ENCODE measurements around the gene PLCB1.

Gene PLCB1

GRCh38 chr20:8780915-8781314 lies 648.8 kb downstream of the PLCB1 start:
- Histone ChIP-seq H3K36me3 (ENCODE audit: control insufficient read depth, insufficient read depth, low read length) (no peaks in the 10 kb centered on the region), H3K9me3 (ENCODE audit: control insufficient read depth, low read length) (no peaks in the 10 kb centered on the region)

GRCh38 chr20:8782804-8783203 lies 650.7 kb downstream of the PLCB1 start:
- Histone ChIP-seq H3K36me3 (ENCODE audit: control insufficient read depth, insufficient read depth, low read length) (no peaks in the 10 kb centered on the region), H3K9me3 (ENCODE audit: control insufficient read depth, low read length) (no peaks in the 10 kb centered on the region), H3K27ac (ENCODE audit: low read depth, low read length, severe bottlenecking) (no peak overlapping the region), H3K4me1 (ENCODE audit: control insufficient read depth, insufficient read depth, low read length, poor library complexity, severe bottlenecking) (no peaks in the 10 kb centered on the region), H3K4me3 (ENCODE audit: extremely low read depth, insufficient read depth, low read length, poor library complexity, severe bottlenecking) (no peak overlapping the region)
- 75 to 100% methylated on average over 1 of the region's 2 CpGs for WGBS, 2 experiments (ENCODE audit: insufficient coverage in 2 of 2)

More at GRCh38 chr20:8780915-8781314, 648.8 kb downstream of the PLCB1 start:
- H3K27ac ChIP-seq (ENCODE audit: low read depth, low read length, severe bottlenecking): no peak overlapping the region
- H3K4me1 ChIP-seq (ENCODE audit: control insufficient read depth, insufficient read depth, low read length, poor library complexity, severe bottlenecking): no peaks in the 10 kb centered on the region
- H3K4me3 ChIP-seq (ENCODE audit: extremely low read depth, insufficient read depth, low read length, poor library complexity, severe bottlenecking): no peak overlapping the region

- H3K27ac ChIP-seq (ENCODE audit: low read depth, low read length, severe bottlenecking): no peak overlapping the region
- no peaks in the 10 kb centered on the region for H3K36me3 ChIP-seq (ENCODE audit: control insufficient read depth, insufficient read depth, low read length)
- WGBS, 2 experiments (ENCODE audit: insufficient coverage in 2 of 2): no CpG with 5 or more reads among the region's 1 CpG
- no peak overlapping the region for H3K4me3 ChIP-seq (ENCODE audit: extremely low read depth, insufficient read depth, low read length, poor library complexity, severe bottlenecking)
- H3K4me1 ChIP-seq (ENCODE audit: control insufficient read depth, insufficient read depth, low read length, poor library complexity, severe bottlenecking): no peaks in the 10 kb centered on the region
- H3K9me3 ChIP-seq (ENCODE audit: control insufficient read depth, low read length): no peaks in the 10 kb centered on the region
Measured at GRCh38 chr20:8783734-8784133, 651.7 kb downstream of the PLCB1 start.

GRCh38 chr20:8786383-8786782 lies 654.3 kb downstream of the PLCB1 start:
- 93 to 100% methylated on average over 1 to 3 of the region's 6 CpGs for WGBS, 2 experiments (ENCODE audit: insufficient coverage in 2 of 2)
- no peak overlapping the region for H3K4me3 ChIP-seq (ENCODE audit: extremely low read depth, insufficient read depth, low read length, poor library complexity, severe bottlenecking)
- no peaks in the 10 kb centered on the region for H3K36me3 ChIP-seq (ENCODE audit: control insufficient read depth, insufficient read depth, low read length)
- no peak overlapping the region for H3K27ac ChIP-seq (ENCODE audit: low read depth, low read length, severe bottlenecking)
- H3K4me1 ChIP-seq (ENCODE audit: control insufficient read depth, insufficient read depth, low read length, poor library complexity, severe bottlenecking): no peaks in the 10 kb centered on the region
- H3K9me3 ChIP-seq (ENCODE audit: control insufficient read depth, low read length): no peaks in the 10 kb centered on the region

GRCh38 chr20:8787090-8787489 lies 655.0 kb downstream of the PLCB1 start:
- Histone ChIP-seq H3K27ac (ENCODE audit: low read depth, low read length, severe bottlenecking) (no peak overlapping the region), H3K4me1 (ENCODE audit: control insufficient read depth, insufficient read depth, low read length, poor library complexity, severe bottlenecking) (no peaks in the 10 kb centered on the region), H3K36me3 (ENCODE audit: control insufficient read depth, insufficient read depth, low read length) (no peaks in the 10 kb centered on the region), H3K4me3 (ENCODE audit: extremely low read depth, insufficient read depth, low read length, poor library complexity, severe bottlenecking) (no peak overlapping the region), H3K9me3 (ENCODE audit: control insufficient read depth, low read length) (no peaks in the 10 kb centered on the region)
- 93 to 94% methylated on average over 2 to 3 of the region's 3 CpGs for WGBS, 2 experiments (ENCODE audit: insufficient coverage in 2 of 2)

- WGBS, 2 experiments (ENCODE audit: insufficient coverage in 2 of 2): 80 to 100% methylated on average over 1 to 2 of the region's 2 CpGs
- H3K36me3 ChIP-seq (ENCODE audit: control insufficient read depth, insufficient read depth, low read length): no peaks in the 10 kb centered on the region
- H3K27ac ChIP-seq (ENCODE audit: low read depth, low read length, severe bottlenecking): no peak overlapping the region
- no peaks in the 10 kb centered on the region for H3K4me1 ChIP-seq (ENCODE audit: control insufficient read depth, insufficient read depth, low read length, poor library complexity, severe bottlenecking)
- H3K4me3 ChIP-seq (ENCODE audit: extremely low read depth, insufficient read depth, low read length, poor library complexity, severe bottlenecking): no peak overlapping the region
- H3K9me3 ChIP-seq (ENCODE audit: control insufficient read depth, low read length): no peaks in the 10 kb centered on the region
Measured at GRCh38 chr20:8788275-8788674, 656.2 kb downstream of the PLCB1 start.

GRCh38 chr20:8788831-8789230 lies 656.8 kb downstream of the PLCB1 start:
- Histone ChIP-seq H3K27ac (ENCODE audit: low read depth, low read length, severe bottlenecking) (no peak overlapping the region), H3K4me1 (ENCODE audit: control insufficient read depth, insufficient read depth, low read length, poor library complexity, severe bottlenecking) (no peaks in the 10 kb centered on the region), H3K4me3 (ENCODE audit: extremely low read depth, insufficient read depth, low read length, poor library complexity, severe bottlenecking) (no peak overlapping the region), H3K36me3 (ENCODE audit: control insufficient read depth, insufficient read depth, low read length) (no peaks in the 10 kb centered on the region), H3K9me3 (ENCODE audit: control insufficient read depth, low read length) (no peaks in the 10 kb centered on the region)

- Histone ChIP-seq H3K9me3 (ENCODE audit: control insufficient read depth, low read length) (no peaks in the 10 kb centered on the region), H3K4me3 (ENCODE audit: extremely low read depth, insufficient read depth, low read length, poor library complexity, severe bottlenecking) (no peak overlapping the region), H3K27ac (ENCODE audit: low read depth, low read length, severe bottlenecking) (no peak overlapping the region), H3K36me3 (ENCODE audit: control insufficient read depth, insufficient read depth, low read length) (no peaks in the 10 kb centered on the region), H3K4me1 (ENCODE audit: control insufficient read depth, insufficient read depth, low read length, poor library complexity, severe bottlenecking) (no peaks in the 10 kb centered on the region)
- 35 to 38% methylated on average over 1 to 2 of the region's 5 CpGs for WGBS, 2 experiments (ENCODE audit: insufficient coverage in 2 of 2)
Measured at GRCh38 chr20:8790442-8791074, 658.5 kb downstream of the PLCB1 start.

- Histone ChIP-seq H3K4me3 (ENCODE audit: extremely low read depth, insufficient read depth, low read length, poor library complexity, severe bottlenecking) (no peak overlapping the region), H3K36me3 (ENCODE audit: control insufficient read depth, insufficient read depth, low read length) (no peaks in the 10 kb centered on the region), H3K4me1 (ENCODE audit: control insufficient read depth, insufficient read depth, low read length, poor library complexity, severe bottlenecking) (no peaks in the 10 kb centered on the region), H3K9me3 (ENCODE audit: control insufficient read depth, low read length) (no peaks in the 10 kb centered on the region), H3K27ac (ENCODE audit: low read depth, low read length, severe bottlenecking) (no peak overlapping the region)
- 88 to 96% methylated on average over 3 to 4 of the region's 6 CpGs for WGBS, 2 experiments (ENCODE audit: insufficient coverage in 2 of 2)
Measured at GRCh38 chr20:8795404-8795803, 663.3 kb downstream of the PLCB1 start.

GRCh38 chr20:8796088-8796660 lies 664.1 kb downstream of the PLCB1 start:
- Histone ChIP-seq H3K9me3 (ENCODE audit: control insufficient read depth, low read length) (no peaks in the 10 kb centered on the region), H3K4me3 (ENCODE audit: extremely low read depth, insufficient read depth, low read length, poor library complexity, severe bottlenecking) (no peak overlapping the region), H3K27ac (ENCODE audit: low read depth, low read length, severe bottlenecking) (no peak overlapping the region), H3K36me3 (ENCODE audit: control insufficient read depth, insufficient read depth, low read length) (no peaks in the 10 kb centered on the region), H3K4me1 (ENCODE audit: control insufficient read depth, insufficient read depth, low read length, poor library complexity, severe bottlenecking) (no peaks in the 10 kb centered on the region)
- 77 to 100% methylated on average over 1 to 2 of the region's 5 CpGs for WGBS, 2 experiments (ENCODE audit: insufficient coverage in 2 of 2)

GRCh38 chr20:8798505-8798904 lies 666.4 kb downstream of the PLCB1 start:
- H3K4me1 ChIP-seq (ENCODE audit: control insufficient read depth, insufficient read depth, low read length, poor library complexity, severe bottlenecking): no peaks in the 10 kb centered on the region
- H3K36me3 ChIP-seq (ENCODE audit: control insufficient read depth, insufficient read depth, low read length): no peaks in the 10 kb centered on the region
- no peak overlapping the region for H3K27ac ChIP-seq (ENCODE audit: low read depth, low read length, severe bottlenecking)
- no peaks in the 10 kb centered on the region for H3K9me3 ChIP-seq (ENCODE audit: control insufficient read depth, low read length)
- H3K4me3 ChIP-seq (ENCODE audit: extremely low read depth, insufficient read depth, low read length, poor library complexity, severe bottlenecking): no peak overlapping the region
